Neural cell (in vitro differentiated cells): Measurements from ENCODE around the gene CPEB1.

ENCODE experiments used
- CTCF ChIP-seq: fragments of 450-650 bp; IDR thresholded peaks from 2 replicates; pipeline ENCODE4 v1.5.1; 2014; ENCODE audit warnings: antibody characterized with exemption, mild to moderate bottlenecking, moderate library complexity; ENCODE audit not compliant: poor library complexity, severe bottlenecking
- EP300 ChIP-seq: fragments of 450-650 bp; conservative IDR thresholded peaks from 2 replicates; pipeline ENCODE4 v1.6.1; 2014; ENCODE audit warnings: antibody characterized with exemption, mild to moderate bottlenecking, moderate library complexity; ENCODE audit not compliant: poor library complexity, severe bottlenecking
- EZH2 ChIP-seq: fragments of 200-600, 300-800 bp; shearing (Covaris generic), sonication (generic); IDR thresholded peaks from 2 replicates; pipeline ENCODE4 v1.6.1; 2014; ENCODE audit warnings: antibody characterized with exemption, low read length, borderline replicate concordance, mild to moderate bottlenecking; ENCODE audit not compliant: insufficient read depth, poor library complexity, severe bottlenecking
- MXI1 ChIP-seq: fragments of 450-650 bp; conservative IDR thresholded peaks from 2 replicates; pipeline ENCODE4 v1.6.1; 2014; ENCODE audit warnings: antibody characterized with exemption, mild to moderate bottlenecking; ENCODE audit not compliant: poor library complexity, severe bottlenecking
- POLR2AphosphoS5 ChIP-seq: IDR thresholded peaks from 2 replicates; pipeline ENCODE4 v1.6.1; 2012
- RAD21 ChIP-seq: fragments of 450-650 bp; conservative IDR thresholded peaks from 2 replicates; pipeline ENCODE4 v1.6.1; 2014; ENCODE audit warnings: antibody characterized with exemption, mild to moderate bottlenecking, moderate library complexity
- REST ChIP-seq: IDR thresholded peaks from 2 replicates; pipeline ENCODE4 v1.6.1; 2012; ENCODE audit warnings: borderline replicate concordance
- SMC3 ChIP-seq: fragments of 450-650 bp; conservative IDR thresholded peaks from 2 replicates; pipeline ENCODE4 v1.6.1; 2014; ENCODE audit warnings: antibody characterized with exemption, mild to moderate bottlenecking, moderate library complexity; ENCODE audit not compliant: poor library complexity
- TAF1 ChIP-seq: IDR thresholded peaks from 2 replicates; pipeline ENCODE4 v1.6.1; 2012; ENCODE audit warnings: low read depth

GRCh38 chr15:82566690-82567089, 80.5 kb downstream of the CPEB1 start:
- no peak for TF ChIP-seq RAD21
- no peak for TF ChIP-seq CTCF
- no peak for TF ChIP-seq EP300
- TF ChIP-seq EZH2: no peak
- TF ChIP-seq TAF1: no peak
- TF ChIP-seq REST: no peak
- no peak for TF ChIP-seq POLR2AphosphoS5
- TF ChIP-seq SMC3: no peak
- TF ChIP-seq MXI1: no peak
